SK-N-SH treated with all-trans-retinoic acid at 6 μM for 48 hours (cell line): ENCODE measurements around the gene ZNF471.

ENCODE experiments used
- ATAC-seq: fragments of 200-7000 bp; cut with Tn5 transposase; 3 replicates; pipeline ENCODE4 v1.9.1; 2020; ENCODE audit warnings: mild to moderate bottlenecking, moderate library complexity
- ARNTL ChIP-seq: fragments of 450-650 bp; formaldehyde crosslinking; IDR thresholded peaks from 2 replicates; pipeline ENCODE4 v1.5.0; 2020; ENCODE audit warnings: low read depth, mild to moderate bottlenecking, moderate library complexity, borderline replicate concordance
- BACH2 ChIP-seq: fragments of 250-450 bp; sonication (Bioruptor Pico); IDR thresholded peaks from 2 replicates; pipeline ENCODE4 v1.9.0; 2021; ENCODE audit warnings: mild to moderate bottlenecking, borderline replicate concordance
- CSDC2 ChIP-seq: fragments of 250-450 bp; sonication (Bioruptor Pico); IDR thresholded peaks from 2 replicates; pipeline ENCODE4 v1.5.0; 2020; ENCODE audit warnings: mild to moderate bottlenecking, moderate library complexity
- ISL1 ChIP-seq: fragments of 250-450 bp; sonication (Bioruptor Pico); IDR thresholded peaks from 2 replicates; pipeline ENCODE4 v2.1.2; 2022; ENCODE audit warnings: mild to moderate bottlenecking, moderate library complexity
- OSR1 ChIP-seq: fragments of 250-450 bp; sonication (Bioruptor Pico); IDR thresholded peaks from 2 replicates; pipeline ENCODE4 v1.8.0; 2022; ENCODE audit warnings: moderate library complexity, mild to moderate bottlenecking, inconsistent platforms
- PPARA ChIP-seq: fragments of 250-450 bp; sonication (Bioruptor Pico); IDR thresholded peaks from 2 replicates; pipeline ENCODE4 v1.5.0; 2020; ENCODE audit warnings: mild to moderate bottlenecking, borderline replicate concordance
- RARB ChIP-seq: fragments of 250-450 bp; sonication (Bioruptor Pico); IDR thresholded peaks from 2 replicates; pipeline ENCODE4 v1.8.0; 2021; ENCODE audit warnings: mild to moderate bottlenecking, moderate library complexity
- SNAI2 ChIP-seq: fragments of 250-450 bp; sonication (Bioruptor Pico); IDR thresholded peaks from 2 replicates; pipeline ENCODE4 v1.5.0; 2020; ENCODE audit warnings: mild to moderate bottlenecking, moderate library complexity
- ZFP3 ChIP-seq: fragments of 250-450 bp; sonication (Bioruptor Pico); IDR thresholded peaks from 2 replicates; pipeline ENCODE4 v1.5.0; 2020; ENCODE audit warnings: mild to moderate bottlenecking, moderate library complexity
- ZFP30 ChIP-seq: fragments of 450-650 bp; formaldehyde crosslinking; IDR thresholded peaks from 2 replicates; pipeline ENCODE4 v1.5.0; 2022; ENCODE audit warnings: mild to moderate bottlenecking, moderate library complexity
- ZNF8 ChIP-seq: fragments of 450-650 bp; formaldehyde crosslinking; IDR thresholded peaks from 2 replicates; pipeline ENCODE4 v1.5.0; 2020; ENCODE audit warnings: mild to moderate bottlenecking, moderate library complexity
- TF ChIP-seq, protein P1 (sequence below): fragments of 250-450 bp; sonication (Bioruptor Pico); IDR thresholded peaks from 2 replicates; pipeline ENCODE4 v1.8.0; 2020; ENCODE audit warnings: mild to moderate bottlenecking, moderate library complexity, borderline replicate concordance
- TF ChIP-seq, protein P2 (sequence below): fragments of 250-450 bp; sonication (Bioruptor Pico); IDR thresholded peaks from 2 replicates; pipeline ENCODE4 v1.5.1; 2021; ENCODE audit warnings: mild to moderate bottlenecking, moderate library complexity
- TF ChIP-seq, protein P3 (sequence below): fragments of 250-450 bp; sonication (Bioruptor Pico); IDR thresholded peaks from 2 replicates; pipeline ENCODE4 v1.5.1; 2020; ENCODE audit warnings: low read depth, mild to moderate bottlenecking, moderate library complexity
- TF ChIP-seq, protein P4 (sequence below): fragments of 250-450 bp; sonication (Bioruptor Pico); IDR thresholded peaks from 2 replicates; pipeline ENCODE4 v1.5.0; 2020; ENCODE audit warnings: mild to moderate bottlenecking, moderate library complexity
- TF ChIP-seq, protein P5 (sequence below): fragments of 250-450 bp; sonication (Bioruptor Pico); IDR thresholded peaks from 2 replicates; pipeline ENCODE4 v1.8.0; 2021; ENCODE audit warnings: low read depth, mild to moderate bottlenecking, moderate library complexity, borderline replicate concordance

The ZNF471 gene

DNA sequence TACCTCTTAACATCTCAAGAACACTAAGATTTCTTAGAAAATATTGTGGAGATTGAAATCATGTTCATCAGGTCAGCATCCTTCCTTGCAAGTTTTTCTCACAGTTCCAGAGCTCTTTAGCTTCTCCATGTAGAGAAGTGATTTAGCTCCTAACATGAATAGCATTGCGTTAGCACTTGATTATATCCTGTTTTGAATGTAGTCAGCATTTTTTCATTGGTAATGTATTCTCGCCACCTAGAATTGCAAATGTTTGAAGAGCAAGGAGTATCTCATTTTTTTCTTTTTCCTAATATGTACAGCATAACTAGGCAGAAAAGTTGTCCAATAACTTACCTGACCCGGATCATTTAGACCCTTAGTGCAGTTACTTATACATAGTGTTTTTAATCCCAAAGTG, 66.3 kb downstream of the ZNF471 start:
- TF ChIP-seq PPARA (CRISPR knock-in tag) (no peak), RARB (no peak), BACH2 (CRISPR knock-in tag) (no peak), ZFP3 (CRISPR knock-in tag) (no peak), SNAI2 (CRISPR knock-in tag) (no peak), OSR1 (CRISPR knock-in tag) (no peak), ARNTL (no peak), ZFP30 (CRISPR knock-in tag) (no peak), ZNF8 (CRISPR knock-in tag) (no peak)
- TF ChIP-seq, protein P1, sequence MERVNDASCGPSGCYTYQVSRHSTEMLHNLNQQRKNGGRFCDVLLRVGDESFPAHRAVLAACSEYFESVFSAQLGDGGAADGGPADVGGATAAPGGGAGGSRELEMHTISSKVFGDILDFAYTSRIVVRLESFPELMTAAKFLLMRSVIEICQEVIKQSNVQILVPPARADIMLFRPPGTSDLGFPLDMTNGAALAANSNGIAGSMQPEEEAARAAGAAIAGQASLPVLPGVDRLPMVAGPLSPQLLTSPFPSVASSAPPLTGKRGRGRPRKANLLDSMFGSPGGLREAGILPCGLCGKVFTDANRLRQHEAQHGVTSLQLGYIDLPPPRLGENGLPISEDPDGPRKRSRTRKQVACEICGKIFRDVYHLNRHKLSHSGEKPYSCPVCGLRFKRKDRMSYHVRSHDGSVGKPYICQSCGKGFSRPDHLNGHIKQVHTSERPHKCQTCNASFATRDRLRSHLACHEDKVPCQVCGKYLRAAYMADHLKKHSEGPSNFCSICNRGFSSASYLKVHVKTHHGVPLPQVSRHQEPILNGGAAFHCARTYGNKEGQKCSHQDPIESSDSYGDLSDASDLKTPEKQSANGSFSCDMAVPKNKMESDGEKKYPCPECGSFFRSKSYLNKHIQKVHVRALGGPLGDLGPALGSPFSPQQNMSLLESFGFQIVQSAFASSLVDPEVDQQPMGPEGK = no peak
- TF ChIP-seq, protein P2, sequence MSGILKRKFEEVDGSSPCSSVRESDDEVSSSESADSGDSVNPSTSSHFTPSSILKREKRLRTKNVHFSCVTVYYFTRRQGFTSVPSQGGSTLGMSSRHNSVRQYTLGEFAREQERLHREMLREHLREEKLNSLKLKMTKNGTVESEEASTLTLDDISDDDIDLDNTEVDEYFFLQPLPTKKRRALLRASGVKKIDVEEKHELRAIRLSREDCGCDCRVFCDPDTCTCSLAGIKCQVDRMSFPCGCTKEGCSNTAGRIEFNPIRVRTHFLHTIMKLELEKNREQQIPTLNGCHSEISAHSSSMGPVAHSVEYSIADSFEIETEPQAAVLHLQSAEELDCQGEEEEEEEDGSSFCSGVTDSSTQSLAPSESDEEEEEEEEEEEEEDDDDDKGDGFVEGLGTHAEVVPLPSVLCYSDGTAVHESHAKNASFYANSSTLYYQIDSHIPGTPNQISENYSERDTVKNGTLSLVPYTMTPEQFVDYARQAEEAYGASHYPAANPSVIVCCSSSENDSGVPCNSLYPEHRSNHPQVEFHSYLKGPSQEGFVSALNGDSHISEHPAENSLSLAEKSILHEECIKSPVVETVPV (CRISPR knock-in tag) = no peak
- TF ChIP-seq, protein P3, sequence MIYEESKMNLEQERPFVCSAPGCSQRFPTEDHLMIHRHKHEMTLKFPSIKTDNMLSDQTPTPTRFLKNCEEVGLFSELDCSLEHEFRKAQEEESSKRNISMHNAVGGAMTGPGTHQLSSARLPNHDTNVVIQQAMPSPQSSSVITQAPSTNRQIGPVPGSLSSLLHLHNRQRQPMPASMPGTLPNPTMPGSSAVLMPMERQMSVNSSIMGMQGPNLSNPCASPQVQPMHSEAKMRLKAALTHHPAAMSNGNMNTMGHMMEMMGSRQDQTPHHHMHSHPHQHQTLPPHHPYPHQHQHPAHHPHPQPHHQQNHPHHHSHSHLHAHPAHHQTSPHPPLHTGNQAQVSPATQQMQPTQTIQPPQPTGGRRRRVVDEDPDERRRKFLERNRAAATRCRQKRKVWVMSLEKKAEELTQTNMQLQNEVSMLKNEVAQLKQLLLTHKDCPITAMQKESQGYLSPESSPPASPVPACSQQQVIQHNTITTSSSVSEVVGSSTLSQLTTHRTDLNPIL (CRISPR knock-in tag) = no peak
- TF ChIP-seq, protein P4, sequence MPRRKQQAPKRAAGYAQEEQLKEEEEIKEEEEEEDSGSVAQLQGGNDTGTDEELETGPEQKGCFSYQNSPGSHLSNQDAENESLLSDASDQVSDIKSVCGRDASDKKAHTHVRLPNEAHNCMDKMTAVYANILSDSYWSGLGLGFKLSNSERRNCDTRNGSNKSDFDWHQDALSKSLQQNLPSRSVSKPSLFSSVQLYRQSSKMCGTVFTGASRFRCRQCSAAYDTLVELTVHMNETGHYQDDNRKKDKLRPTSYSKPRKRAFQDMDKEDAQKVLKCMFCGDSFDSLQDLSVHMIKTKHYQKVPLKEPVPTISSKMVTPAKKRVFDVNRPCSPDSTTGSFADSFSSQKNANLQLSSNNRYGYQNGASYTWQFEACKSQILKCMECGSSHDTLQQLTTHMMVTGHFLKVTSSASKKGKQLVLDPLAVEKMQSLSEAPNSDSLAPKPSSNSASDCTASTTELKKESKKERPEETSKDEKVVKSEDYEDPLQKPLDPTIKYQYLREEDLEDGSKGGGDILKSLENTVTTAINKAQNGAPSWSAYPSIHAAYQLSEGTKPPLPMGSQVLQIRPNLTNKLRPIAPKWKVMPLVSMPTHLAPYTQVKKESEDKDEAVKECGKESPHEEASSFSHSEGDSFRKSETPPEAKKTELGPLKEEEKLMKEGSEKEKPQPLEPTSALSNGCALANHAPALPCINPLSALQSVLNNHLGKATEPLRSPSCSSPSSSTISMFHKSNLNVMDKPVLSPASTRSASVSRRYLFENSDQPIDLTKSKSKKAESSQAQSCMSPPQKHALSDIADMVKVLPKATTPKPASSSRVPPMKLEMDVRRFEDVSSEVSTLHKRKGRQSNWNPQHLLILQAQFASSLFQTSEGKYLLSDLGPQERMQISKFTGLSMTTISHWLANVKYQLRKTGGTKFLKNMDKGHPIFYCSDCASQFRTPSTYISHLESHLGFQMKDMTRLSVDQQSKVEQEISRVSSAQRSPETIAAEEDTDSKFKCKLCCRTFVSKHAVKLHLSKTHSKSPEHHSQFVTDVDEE (CRISPR knock-in tag) = no peak
- no peak for ATAC-seq

DNA sequence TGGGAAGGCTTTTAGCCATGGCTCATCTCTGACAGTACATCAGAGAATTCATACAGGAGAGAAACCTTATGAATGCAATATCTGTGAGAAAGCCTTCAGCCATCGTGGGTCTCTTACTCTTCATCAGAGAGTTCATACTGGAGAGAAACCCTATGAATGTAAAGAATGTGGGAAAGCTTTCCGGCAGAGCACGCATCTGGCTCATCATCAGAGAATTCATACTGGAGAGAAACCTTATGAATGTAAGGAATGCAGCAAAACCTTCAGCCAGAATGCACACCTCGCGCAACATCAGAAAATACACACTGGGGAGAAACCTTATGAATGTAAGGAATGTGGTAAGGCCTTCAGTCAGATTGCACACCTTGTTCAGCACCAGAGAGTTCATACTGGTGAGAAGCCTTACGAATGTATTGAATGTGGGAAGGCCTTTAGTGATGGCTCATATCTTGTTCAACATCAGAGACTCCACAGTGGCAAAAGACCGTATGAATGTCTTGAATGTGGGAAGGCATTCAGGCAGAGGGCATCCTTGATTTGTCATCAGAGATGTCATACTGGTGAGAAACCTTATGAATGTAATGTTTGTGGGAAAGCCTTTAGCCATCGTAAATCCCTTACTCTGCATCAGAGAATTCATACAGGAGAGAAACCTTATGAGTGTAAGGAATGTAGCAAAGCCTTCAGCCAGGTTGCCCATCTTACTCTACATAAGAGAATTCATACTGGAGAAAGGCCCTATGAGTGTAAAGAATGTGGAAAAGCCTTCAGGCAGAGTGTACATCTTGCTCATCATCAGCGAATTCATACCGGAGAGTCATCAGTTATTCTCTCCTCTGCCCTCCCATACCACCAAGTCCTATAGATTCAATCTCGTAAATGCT, 70.3 kb downstream of the ZNF471 start:
- no peak for ATAC-seq
- TF ChIP-seq RARB (no peak), ISL1 (CRISPR knock-in tag) (no peak), CSDC2 (CRISPR knock-in tag) (no peak), ZNF8 (CRISPR knock-in tag) (no peak), OSR1 (CRISPR knock-in tag) (no peak), ARNTL (no peak)
- TF ChIP-seq, protein P5, sequence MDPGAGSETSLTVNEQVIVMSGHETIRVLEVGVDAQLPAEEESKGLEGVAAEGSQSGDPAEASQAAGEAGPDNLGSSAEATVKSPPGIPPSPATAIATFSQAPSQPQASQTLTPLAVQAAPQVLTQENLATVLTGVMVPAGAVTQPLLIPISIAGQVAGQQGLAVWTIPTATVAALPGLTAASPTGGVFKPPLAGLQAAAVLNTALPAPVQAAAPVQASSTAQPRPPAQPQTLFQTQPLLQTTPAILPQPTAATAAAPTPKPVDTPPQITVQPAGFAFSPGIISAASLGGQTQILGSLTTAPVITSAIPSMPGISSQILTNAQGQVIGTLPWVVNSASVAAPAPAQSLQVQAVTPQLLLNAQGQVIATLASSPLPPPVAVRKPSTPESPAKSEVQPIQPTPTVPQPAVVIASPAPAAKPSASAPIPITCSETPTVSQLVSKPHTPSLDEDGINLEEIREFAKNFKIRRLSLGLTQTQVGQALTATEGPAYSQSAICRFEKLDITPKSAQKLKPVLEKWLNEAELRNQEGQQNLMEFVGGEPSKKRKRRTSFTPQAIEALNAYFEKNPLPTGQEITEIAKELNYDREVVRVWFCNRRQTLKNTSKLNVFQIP (CRISPR knock-in tag) = no peak
- TF ChIP-seq, protein P3 (CRISPR knock-in tag) = no peak
